ENCODE results near the gene MAP2K3. TPM values are rescaled to one million over a fixed set of nuclear protein-coding genes. Genes with fewer than 3 reads are reported as not detected.
A peak's percentile ranks its signal among the peaks of the same experiment; 100 is the strongest.

Gene MAP2K3
- total and polyA plus RNA-seq, 2 donors (not counting 1 experiment from before 2014, with no cell fraction given): 23.8 to 80.9 TPM

DNA sequence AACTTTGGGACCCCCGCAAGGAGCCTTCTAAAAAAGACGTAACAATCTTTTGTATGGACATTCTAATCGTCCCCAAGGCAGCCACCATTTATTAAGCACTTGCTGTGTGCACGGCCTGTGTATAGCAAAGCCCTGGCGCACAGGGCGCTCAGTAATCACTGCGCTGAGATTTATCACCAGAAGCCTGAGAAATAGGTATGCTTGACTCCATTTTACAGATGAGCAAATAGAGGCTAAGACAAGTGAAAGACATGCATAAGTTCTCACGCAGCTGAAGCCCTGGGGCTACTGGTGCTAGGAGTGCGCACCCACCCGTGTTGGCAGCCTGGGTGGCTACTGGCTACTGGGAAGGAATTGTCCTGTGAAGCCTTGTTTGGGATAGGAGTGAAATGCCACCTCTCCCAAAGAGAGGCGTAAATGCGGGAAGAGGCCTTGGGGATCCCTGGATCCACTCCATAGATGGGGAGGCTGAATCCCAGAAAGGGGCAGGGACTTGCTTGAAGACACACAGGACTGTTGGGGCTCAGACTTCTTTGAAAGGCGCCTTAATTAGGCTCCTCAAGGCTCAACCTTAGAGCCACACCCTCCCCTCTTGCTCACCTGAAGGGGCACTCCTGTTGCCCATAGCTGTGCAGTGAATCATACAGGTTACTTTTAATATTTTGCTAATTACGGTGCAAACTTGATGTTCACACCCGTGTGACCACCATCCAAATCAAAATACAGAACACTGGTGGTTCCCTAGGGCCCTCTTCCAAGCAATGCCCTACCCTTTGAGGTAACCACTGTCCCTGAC is 30.7 kb upstream of the MAP2K3 start:
- H3K9me3 ChIP-seq (ENCODE audit: control insufficient read depth, insufficient read depth, low read depth, low read length): no peaks in the 10 kb centered on the region
- no peaks in the 10 kb centered on the region for H4K20me1 ChIP-seq (ENCODE audit: control insufficient read depth, extremely low read depth, insufficient read depth, low read length)
- no peaks in the 10 kb centered on the region for H3K36me3 ChIP-seq (ENCODE audit: control insufficient read depth, insufficient read depth, low read length)
- peaks cover 4% of the 10 kb centered on the region for H3K4me1 ChIP-seq (ENCODE audit: control insufficient read depth, extremely low read depth, insufficient read depth, low read length)
- H3K4me3 ChIP-seq (replicated peaks in 1 of 4; ENCODE audit: control extremely low read depth in 1 of 4, insufficient read depth in 1 of 4, low read depth in 3 of 4, low read length in 4 of 4): peak overlapping the region; percentile 40 to 68 (median 59)
- no peaks in the 10 kb centered on the region for H3K79me2 ChIP-seq (ENCODE audit: control insufficient read depth, insufficient read depth, low read length)
- DNase-seq (ENCODE audit: low read depth in 2 of 2): no peak
- H2AFZ ChIP-seq (ENCODE audit: low read length): peak overlapping the region; percentile 90
- peak overlapping the region; percentile 90 for H3K4me2 ChIP-seq (ENCODE audit: extremely low read depth, insufficient read depth, low read length)
- H3K9ac ChIP-seq (ENCODE audit: insufficient read depth, low read length): peak overlapping the region; percentile 30
- no peak overlapping the region for H3K27ac ChIP-seq (ENCODE audit: insufficient read depth, low read length)
- TF ChIP-seq, protein P1, sequence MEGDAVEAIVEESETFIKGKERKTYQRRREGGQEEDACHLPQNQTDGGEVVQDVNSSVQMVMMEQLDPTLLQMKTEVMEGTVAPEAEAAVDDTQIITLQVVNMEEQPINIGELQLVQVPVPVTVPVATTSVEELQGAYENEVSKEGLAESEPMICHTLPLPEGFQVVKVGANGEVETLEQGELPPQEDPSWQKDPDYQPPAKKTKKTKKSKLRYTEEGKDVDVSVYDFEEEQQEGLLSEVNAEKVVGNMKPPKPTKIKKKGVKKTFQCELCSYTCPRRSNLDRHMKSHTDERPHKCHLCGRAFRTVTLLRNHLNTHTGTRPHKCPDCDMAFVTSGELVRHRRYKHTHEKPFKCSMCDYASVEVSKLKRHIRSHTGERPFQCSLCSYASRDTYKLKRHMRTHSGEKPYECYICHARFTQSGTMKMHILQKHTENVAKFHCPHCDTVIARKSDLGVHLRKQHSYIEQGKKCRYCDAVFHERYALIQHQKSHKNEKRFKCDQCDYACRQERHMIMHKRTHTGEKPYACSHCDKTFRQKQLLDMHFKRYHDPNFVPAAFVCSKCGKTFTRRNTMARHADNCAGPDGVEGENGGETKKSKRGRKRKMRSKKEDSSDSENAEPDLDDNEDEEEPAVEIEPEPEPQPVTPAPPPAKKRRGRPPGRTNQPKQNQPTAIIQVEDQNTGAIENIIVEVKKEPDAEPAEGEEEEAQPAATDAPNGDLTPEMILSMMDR (conservative IDR thresholded peaks at IDR 0.05 in 1 of 2, IDR thresholded peaks at IDR 0.05 in 1 of 2; ENCODE audit: low read depth in 1 of 2, low read length in 2 of 2): no peak
- TF ChIP-seq EZH2 (IDR thresholded peaks at IDR 0.05; ENCODE audit: low read length, missing control alignments): no peak
- no peaks in the 10 kb centered on the region for H3K27me3 ChIP-seq (ENCODE audit: control insufficient read depth, insufficient read depth, low read length)

DNA sequence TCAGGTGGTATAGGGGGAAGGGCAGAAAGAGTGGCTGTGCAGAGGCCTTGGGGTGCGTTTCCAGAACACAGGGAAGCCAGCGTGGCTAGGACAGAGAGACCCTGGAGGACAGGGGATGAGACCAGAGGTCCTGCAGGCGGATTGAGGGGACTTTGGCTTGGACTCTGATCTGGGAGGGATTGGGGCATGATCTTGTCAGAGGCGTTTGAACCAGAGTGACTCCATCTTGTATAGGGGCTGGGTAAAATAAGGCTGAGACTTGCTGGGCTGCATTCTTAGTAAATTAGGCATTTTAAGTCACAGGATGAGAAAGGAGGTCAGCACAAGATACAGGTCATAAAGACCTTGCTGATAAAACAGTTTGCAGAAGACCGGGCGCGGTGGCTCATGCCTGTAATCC is 25.9 kb upstream of the MAP2K3 start:
- no peak for DNase-seq (ENCODE audit: low read depth in 2 of 2)
- Histone ChIP-seq H3K4me2 (ENCODE audit: extremely low read depth, insufficient read depth, low read length) (no peak overlapping the region), H3K27ac (ENCODE audit: insufficient read depth, low read length) (no peak overlapping the region), H3K4me3 (replicated peaks in 1 of 4; ENCODE audit: control extremely low read depth in 1 of 4, insufficient read depth in 1 of 4, low read depth in 3 of 4, low read length in 4 of 4) (no peak overlapping the region), H4K20me1 (ENCODE audit: control insufficient read depth, extremely low read depth, insufficient read depth, low read length) (no peaks in the 10 kb centered on the region), H3K79me2 (ENCODE audit: control insufficient read depth, insufficient read depth, low read length) (no peaks in the 10 kb centered on the region), H2AFZ (ENCODE audit: low read length) (no peak overlapping the region), H3K9ac (ENCODE audit: insufficient read depth, low read length) (no peak overlapping the region), H3K27me3 (ENCODE audit: control insufficient read depth, insufficient read depth, low read length) (no peaks in the 10 kb centered on the region), H3K4me1 (ENCODE audit: control insufficient read depth, extremely low read depth, insufficient read depth, low read length) (peaks cover 4% of the 10 kb centered on the region), H3K36me3 (ENCODE audit: control insufficient read depth, insufficient read depth, low read length) (no peaks in the 10 kb centered on the region), H3K9me3 (ENCODE audit: control insufficient read depth, insufficient read depth, low read depth, low read length) (no peaks in the 10 kb centered on the region)
- TF ChIP-seq, protein P1 (conservative IDR thresholded peaks at IDR 0.05 in 1 of 2, IDR thresholded peaks at IDR 0.05 in 1 of 2; ENCODE audit: low read depth in 1 of 2, low read length in 2 of 2): no peak
- TF ChIP-seq EZH2 (IDR thresholded peaks at IDR 0.05; ENCODE audit: low read length, missing control alignments): no peak

DNA sequence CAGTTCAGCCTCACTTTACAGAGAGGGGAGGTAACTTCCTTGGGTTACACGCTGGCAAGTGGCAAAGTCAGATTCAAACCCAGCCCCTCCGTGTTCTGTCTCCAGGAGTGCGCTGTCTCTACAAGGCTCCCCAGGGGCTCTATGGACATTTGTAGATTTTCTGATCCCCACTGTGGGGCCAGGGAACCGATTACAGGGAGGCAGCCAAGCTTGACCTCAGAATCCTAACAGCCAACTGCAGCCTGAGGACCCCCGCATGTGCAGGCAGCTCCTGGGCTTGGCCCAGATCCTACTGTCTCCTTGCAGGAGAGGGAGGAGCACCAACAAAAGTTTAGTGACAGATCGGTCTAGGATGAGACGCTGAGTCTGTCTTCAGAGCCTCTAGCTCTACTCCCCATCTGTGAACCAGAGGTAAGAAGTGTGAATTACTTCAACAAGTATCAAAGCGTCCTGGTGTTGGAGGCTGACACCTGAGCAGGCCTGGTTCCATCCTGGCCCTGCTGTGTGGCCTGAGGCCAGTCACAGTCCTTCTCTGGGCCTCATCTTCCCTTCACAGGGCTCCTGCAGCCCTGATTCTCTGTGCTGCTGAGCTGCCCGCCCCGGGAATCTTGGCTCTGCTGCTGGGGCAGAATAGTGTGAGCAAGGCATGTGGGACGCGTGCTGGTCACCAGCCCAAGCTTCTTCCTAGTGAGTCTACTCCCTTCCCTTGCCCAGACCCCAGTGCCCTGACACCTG is 22.1 kb upstream of the MAP2K3 start:
- H2AFZ ChIP-seq (ENCODE audit: low read length): no peak overlapping the region
- no peak overlapping the region for H3K4me2 ChIP-seq (ENCODE audit: extremely low read depth, insufficient read depth, low read length)
- H3K27me3 ChIP-seq (ENCODE audit: control insufficient read depth, insufficient read depth, low read length): no peaks in the 10 kb centered on the region
- H3K4me1 ChIP-seq (ENCODE audit: control insufficient read depth, extremely low read depth, insufficient read depth, low read length): no peaks in the 10 kb centered on the region
- no peak overlapping the region for H3K9ac ChIP-seq (ENCODE audit: insufficient read depth, low read length)
- no peak overlapping the region for H3K4me3 ChIP-seq (replicated peaks in 1 of 4; ENCODE audit: control extremely low read depth in 1 of 4, insufficient read depth in 1 of 4, low read depth in 3 of 4, low read length in 4 of 4)
- no peak overlapping the region for H3K27ac ChIP-seq (ENCODE audit: insufficient read depth, low read length)
- no peaks in the 10 kb centered on the region for H3K9me3 ChIP-seq (ENCODE audit: control insufficient read depth, insufficient read depth, low read depth, low read length)
- TF ChIP-seq EZH2 (IDR thresholded peaks at IDR 0.05; ENCODE audit: low read length, missing control alignments): no peak
- TF ChIP-seq, protein P1 (conservative IDR thresholded peaks at IDR 0.05 in 1 of 2, IDR thresholded peaks at IDR 0.05 in 1 of 2; ENCODE audit: low read depth in 1 of 2, low read length in 2 of 2): no peak
- H3K79me2 ChIP-seq (ENCODE audit: control insufficient read depth, insufficient read depth, low read length): no peaks in the 10 kb centered on the region
- DNase-seq (ENCODE audit: low read depth in 2 of 2): no peak
- H4K20me1 ChIP-seq (ENCODE audit: control insufficient read depth, extremely low read depth, insufficient read depth, low read length): no peaks in the 10 kb centered on the region
- no peaks in the 10 kb centered on the region for H3K36me3 ChIP-seq (ENCODE audit: control insufficient read depth, insufficient read depth, low read length)
